Small intestine (tissue), 7 donors: ENCODE measurements around the gene NLRP3. TPM values are rescaled to one million over a fixed set of nuclear protein-coding genes. Genes with fewer than 3 reads are reported as not detected.
"Not testable (repeated sequence)": the region's sequence is repeated elsewhere in the genome, so short reads cannot be mapped to it uniquely, and the experiment has no call there.

Source experiments
- DNase-seq, 2 donors: peaks; one replicate each; pipeline versions ENCODE4 v3.0.0 to v3.0.0-alpha.2; 2013
- FAIRE-seq: peaks from 2 replicates; lab custom pipeline; 2012; peaks lifted over from hg19 to GRCh38; lab: Jason Lieb, UNC
- H3K27ac ChIP-seq, 3 donors: one replicate each; pipeline ENCODE4 v1.5.1; 2013; ENCODE audit warnings: low read length in 2 of 3, mild to moderate bottlenecking in 2 of 3, control low read depth in 1 of 3, inconsistent platforms in 1 of 3, low read depth in 1 of 3, moderate library complexity in 1 of 3
- H3K27me3 ChIP-seq, 3 donors: one replicate each; pipeline ENCODE4 v1.6.1; 2013; ENCODE audit warnings: low read length in 3 of 3, inconsistent platforms in 1 of 3; ENCODE audit not compliant: control insufficient read depth in 3 of 3, insufficient read depth in 3 of 3
- H3K36me3 ChIP-seq, 3 donors: one replicate each; pipeline ENCODE4 v1.6.1; 2013; ENCODE audit warnings: low read length in 3 of 3, inconsistent platforms in 1 of 3, low read depth in 1 of 3, mild to moderate bottlenecking in 1 of 3, moderate library complexity in 1 of 3; ENCODE audit not compliant: control insufficient read depth in 3 of 3, insufficient read depth in 2 of 3
- H3K4me1 ChIP-seq, 3 donors: one replicate each; pipeline ENCODE4 v1.6.1; 2013; ENCODE audit warnings: low read length in 2 of 3, inconsistent platforms in 1 of 3, low read depth in 1 of 3, mild to moderate bottlenecking in 1 of 3, moderate library complexity in 1 of 3; ENCODE audit not compliant: control insufficient read depth in 3 of 3, insufficient read depth in 2 of 3
- H3K4me3 ChIP-seq, 3 donors: one replicate each; pipeline ENCODE4 v1.5.1; 2013; ENCODE audit warnings: low read length in 3 of 3, control low read depth in 1 of 3, inconsistent platforms in 1 of 3, low read depth in 1 of 3, mild to moderate bottlenecking in 1 of 3, moderate library complexity in 1 of 3
- H3K9me3 ChIP-seq, 2 donors: one replicate each; pipeline ENCODE4 v1.6.1; 2013; ENCODE audit warnings: low read depth in 1 of 2, low read length in 1 of 2; ENCODE audit not compliant: control insufficient read depth in 2 of 2, insufficient read depth in 1 of 2
- WGBS, 3 donors: extraction: QIAGEN DNeasy Blood & Tissue Kit; methylation state at CpG; one replicate each; pipeline ENCODE4 v1.1.7; 2013; 5-methylcytosine and 5-hydroxymethylcytosine counted together
- polyA plus RNA-seq, 4 donors: library from polyadenylated mRNA; stranded (reverse) in 3 of 4; unstranded in 1 of 4; fragments of 200-250 nt in 3 of 4; fragments of 120-200 nt in 1 of 4; gene quantifications; one replicate each; pipeline versions ENCODE4 v1.2.1 to v1.2.3, GENCODE V29; 2013
- donor health status: healthy with polysubstance abuse.
- donor health status: control.
- donor health status: control.
- donor health status: Bipolar disorder and iron deficiency.
- donor health status: healthy.

The NLRP3 gene
- polyA plus RNA-seq, 4 donors = 0.81 to 0.94 (median 0.89) TPM; not detected in 1

- no peak for FAIRE-seq
These were observed 44.1 kb upstream of the NLRP3 start for GRCh38 chr1:247371801-247372259.

GRCh38 chr1:247373721-247374141 is 42.2 kb upstream of the NLRP3 start:
- Histone ChIP-seq H3K9me3 (no peaks in the 10 kb centered on the region), H3K4me3 (peak overlapping the region in 1 of 3 donors; percentile 39), H3K4me1 (no peaks in the 10 kb centered on the region), H3K27ac (no peak overlapping the region), H3K27me3 (peaks cover 0 to 4% (median 2%) of the 10 kb centered on the region in 3 donors), H3K36me3 (no peaks in the 10 kb centered on the region)
- no peak for FAIRE-seq
- WGBS, 3 donors = 13 to 22% (median 21%) methylated on average over 25 to 26 of the region's 26 CpGs
- peak; percentile 42 to 59 for DNase-seq

More at GRCh38 chr1:247371801-247372259, 44.1 kb upstream of the NLRP3 start:
- DNase-seq = no peak
- no peaks in the 10 kb centered on the region for H3K9me3 ChIP-seq
- 82 to 91% (median 82%) methylated on average over 16 of the region's 16 CpGs for WGBS, 3 donors
- H3K4me3 ChIP-seq = no peak overlapping the region
- no peaks in the 10 kb centered on the region for H3K4me1 ChIP-seq
- H3K27me3 ChIP-seq = peaks cover 0 to 4% (median 2%) of the 10 kb centered on the region in 3 donors
- no peak overlapping the region for H3K27ac ChIP-seq
- no peaks in the 10 kb centered on the region for H3K36me3 ChIP-seq

- not testable (repeated sequence) for FAIRE-seq, H3K27ac ChIP-seq, H3K36me3 ChIP-seq, H3K27me3 ChIP-seq, H3K4me1 ChIP-seq, H3K4me3 ChIP-seq, DNase-seq, H3K9me3 ChIP-seq
- 84 to 88% (median 87%) methylated on average over 8 of the region's 8 CpGs for WGBS, 3 donors
These were observed 41.2 kb upstream of the NLRP3 start for GRCh38 chr1:247374651-247375334.

GRCh38 chr1:247375747-247376146 is 40.2 kb upstream of the NLRP3 start:
- Histone ChIP-seq H3K4me3 (no peak overlapping the region), H3K9me3 (peaks cover 0 to 3% of the 10 kb centered on the region in 2 donors), H3K27me3 (peaks cover 0 to 2% (median 2%) of the 10 kb centered on the region in 3 donors), H3K27ac (no peak overlapping the region), H3K36me3 (no peaks in the 10 kb centered on the region), H3K4me1 (no peaks in the 10 kb centered on the region)
- DNase-seq (no peak), FAIRE-seq (no peak)
- WGBS, 3 donors = 79 to 90% (median 82%) methylated on average over 14 of the region's 14 CpGs

- H3K27ac ChIP-seq = no peak overlapping the region
- no peaks in the 10 kb centered on the region for H3K4me1 ChIP-seq
- DNase-seq (no peak), FAIRE-seq (no peak)
- H3K9me3 ChIP-seq = peaks cover 0 to 3% of the 10 kb centered on the region in 2 donors
- H3K27me3 ChIP-seq = peaks cover 0 to 2% (median 0%) of the 10 kb centered on the region in 3 donors
- no peaks in the 10 kb centered on the region for H3K36me3 ChIP-seq
- whole genome bisulfite sequencing, 3 donors = 44 to 52% (median 49%) methylated on average over 7 of the region's 7 CpGs
- H3K4me3 ChIP-seq = no peak overlapping the region
These were observed 39.3 kb upstream of the NLRP3 start for GRCh38 chr1:247376659-247377058.

GRCh38 chr1:247377656-247378055 is 38.3 kb upstream of the NLRP3 start:
- H3K4me3 ChIP-seq, FAIRE-seq, H3K9me3 ChIP-seq, DNase-seq, H3K27ac ChIP-seq, H3K4me1 ChIP-seq, H3K27me3 ChIP-seq, H3K36me3 ChIP-seq: not testable (repeated sequence)
- 68 to 78% (median 69%) methylated on average over 7 of the region's 7 CpGs for WGBS, 3 donors

GRCh38 chr1:247378334-247379073 is 37.5 kb upstream of the NLRP3 start:
- peaks cover 0 to 3% of the 10 kb centered on the region in 2 donors for H3K9me3 ChIP-seq
- 88 to 89% (median 89%) methylated on average over 20 of the region's 20 CpGs for WGBS, 3 donors
- H3K4me1 ChIP-seq = no peaks in the 10 kb centered on the region
- peaks cover 0 to 2% (median 0%) of the 10 kb centered on the region in 3 donors for H3K27me3 ChIP-seq
- H3K27ac ChIP-seq = no peak overlapping the region
- DNase-seq = no peak
- FAIRE-seq = no peak
- no peaks in the 10 kb centered on the region for H3K36me3 ChIP-seq
- no peak overlapping the region for H3K4me3 ChIP-seq

- Histone ChIP-seq H3K36me3 (no peaks in the 10 kb centered on the region), H3K27me3 (no peaks in the 10 kb centered on the region), H3K27ac (no peak overlapping the region), H3K4me3 (no peak overlapping the region), H3K4me1 (no peaks in the 10 kb centered on the region), H3K9me3 (peaks cover 0 to 9% of the 10 kb centered on the region in 2 donors)
- FAIRE-seq = no peak
- WGBS, 3 donors = 73 to 79% (median 78%) methylated on average over 4 of the region's 4 CpGs
- DNase-seq = no peak
These were observed 30.7 kb upstream of the NLRP3 start for GRCh38 chr1:247385283-247385682.
